Lung microvascular endothelial cell (primary cell): ENCODE data around the gene CPNE7. TPM values are rescaled to one million over a fixed set of nuclear protein-coding genes. Genes with fewer than 3 reads are reported as not detected.
A peak's percentile ranks its signal among the peaks of the same experiment; 100 is the strongest.

Source experiments
- DNase-seq, 2 donors: peaks; one replicate each; pipeline versions ENCODE4 v3.0.0 to v3.0.0-alpha.2; 2010; ENCODE audit warnings: low read depth in 2 of 2
- total RNA-seq: library from RNA; depleted of rRNA; stranded (reverse); fragments of >200 nt; gene quantifications from 2 replicates; pipeline ENCODE4 v1.2.1, GENCODE V29; 2014

The CPNE7 gene
- total RNA-seq, 1 donor from 2014 or later = 1.2 TPM

- DNase-seq = peak; percentile 68 to 90
These were observed 26.9 kb downstream of the CPNE7 start for GRCh38 chr16:89602273-89602951.

GRCh38 chr16:89602952-89603590, 27.5 kb downstream of the CPNE7 start:
- DNase-seq = no peak

GRCh38 chr16:89604764-89605163, 29.2 kb downstream of the CPNE7 start:
- DNase-seq = no peak

- no peak for DNase-seq
These were observed 29.8 kb downstream of the CPNE7 start for GRCh38 chr16:89605186-89605970.

- no peak for DNase-seq
These were observed 30.4 kb downstream of the CPNE7 start for GRCh38 chr16:89606006-89606405.

GRCh38 chr16:89607453-89607852, 31.9 kb downstream of the CPNE7 start:
- DNase-seq = no peak

- no peak for DNase-seq
These were observed 32.6 kb downstream of the CPNE7 start for GRCh38 chr16:89607937-89608740.

GRCh38 chr16:89610108-89610453, 34.5 kb downstream of the CPNE7 start:
- DNase-seq = no peak

GRCh38 chr16:89612415-89613166, 37.0 kb downstream of the CPNE7 start:
- DNase-seq = no peak

- DNase-seq = peak in 1 of 2 donors; percentile 27
These were observed 37.8 kb downstream of the CPNE7 start, which contains the start of gene DPEP1 for GRCh38 chr16:89613231-89613953. Gene DPEP1 (plus strand): TSS chr16:89613642. CDS start chr16:89630411, 16,769 bp downstream.

GRCh38 chr16:89613954-89614459, 38.4 kb downstream of the CPNE7 start:
- DNase-seq = no peak

- DNase-seq = no peak
These were observed 39.6 kb downstream of the CPNE7 start for GRCh38 chr16:89615176-89615575.

- DNase-seq = peak in 1 of 2 donors; percentile 40
These were observed 40.1 kb downstream of the CPNE7 start for GRCh38 chr16:89615596-89616090.

- DNase-seq = no peak
These were observed 41.1 kb downstream of the CPNE7 start for GRCh38 chr16:89616623-89617022.

GRCh38 chr16:89617036-89617435, 41.5 kb downstream of the CPNE7 start:
- no peak for DNase-seq

- no peak for DNase-seq
These were observed 42.8 kb downstream of the CPNE7 start for GRCh38 chr16:89618109-89618998.

- DNase-seq = no peak
These were observed 44.3 kb downstream of the CPNE7 start for GRCh38 chr16:89619840-89620239.

GRCh38 chr16:89620406-89620841, 44.9 kb downstream of the CPNE7 start:
- no peak for DNase-seq
